ENCODE data around the gene MRPL52.

Gene MRPL52

GRCh38 chr14:22865424-22866405 lies 36.0 kb downstream of the MRPL52 start (continued):
- 0 out of 2 replicates have a peak, but pooled peaks have one; percentile 28 for TF ChIP-seq ZNF692 (tag by site-specific recombination; IDR thresholded peaks at IDR 0.05)
- TF ChIP-seq ZNF664 (tag by site-specific recombination; IDR thresholded peaks at IDR 0.05): peak; percentile 89
- no peak for TF ChIP-seq ZBTB48 (tag by site-specific recombination; IDR thresholded peaks at IDR 0.05)
- TF ChIP-seq ZXDB (tag by site-specific recombination; IDR thresholded peaks at IDR 0.05): 0 out of 2 replicates have a peak, but pooled peaks have one; percentile 18
- TF ChIP-seq ZNF335 (tag by site-specific recombination; conservative IDR thresholded peaks at IDR 0.05): peak; percentile 23

GRCh38 chr14:22866874-22867273 lies 37.2 kb downstream of the MRPL52 start:
- ChIA-PET POLR2A (no interaction called here), CTCF (interaction anchor here (0.6 to 1.6 kb wide), 6 partner anchors 14 to 320 kb away, joined by 3 to 5 read pairs (median 4); partner anchors contain the start of gene REM2)
- no peaks in the 10 kb centered on the region for H3K36me3 ChIP-seq (ENCODE audit: control insufficient read depth in 2 of 2, insufficient read depth in 1 of 2, low read length in 2 of 2)
- H3K4me1 ChIP-seq (ENCODE audit: control insufficient read depth, insufficient read depth, low read length): peaks cover 6% of the 10 kb centered on the region
- no peaks in the 10 kb centered on the region for H3K9me3 ChIP-seq (ENCODE audit: control insufficient read depth, insufficient read depth, low read depth, low read length)
- TF ChIP-seq ZNF121 (tag by site-specific recombination; IDR thresholded peaks at IDR 0.05) (peak; percentile 57; the same call in 1 of the 2 replicates), ZNF138 (tag by site-specific recombination; IDR thresholded peaks at IDR 0.05; ENCODE audit: borderline replicate concordance) (no peak)
- H3K27ac ChIP-seq (ENCODE audit: extremely low read depth, low read depth, low read length): no peak overlapping the region
- H3K4me3 ChIP-seq (ENCODE audit: low read depth, low read length): no peak overlapping the region

GRCh38 chr14:22870811-22871223 lies 41.1 kb downstream of the MRPL52 start:
- peaks cover 0 to 20% of the 10 kb centered on the region in 2 experiments; a peak in 1 of 3 replicates for H3K36me3 ChIP-seq (ENCODE audit: control insufficient read depth in 2 of 2, insufficient read depth in 1 of 2, low read length in 2 of 2)
- peak overlapping the region; percentile 87 for H3K27ac ChIP-seq (ENCODE audit: extremely low read depth, low read depth, low read length)
- H3K4me1 ChIP-seq (ENCODE audit: control insufficient read depth, insufficient read depth, low read length): peaks cover 9% of the 10 kb centered on the region
- ChIA-PET POLR2A (interaction anchor here (0.6 to 1.8 kb wide), 7 partner anchors 8 to 104 kb away, joined by 3 to 7 read pairs (median 4); partner anchors contain the start of genes OXA1L and REM2), CTCF (interaction anchor here (0.6 to 4.5 kb wide), 9 partner anchors 9 to 1855 kb away, joined by 3 to 55 read pairs (median 4); partner anchors contain the start of gene REM2)
- H3K4me3 ChIP-seq (ENCODE audit: low read depth, low read length): peak overlapping the region; percentile 15
- H3K9me3 ChIP-seq (ENCODE audit: control insufficient read depth, insufficient read depth, low read depth, low read length): no peaks in the 10 kb centered on the region
- TF ChIP-seq ZNF202 (tag by site-specific recombination; IDR thresholded peaks at IDR 0.05; ENCODE audit: borderline replicate concordance) (no peak), ZNF16 (tag by site-specific recombination; IDR thresholded peaks at IDR 0.05; ENCODE audit: low read depth) (no peak), ZNF777 (tag by site-specific recombination; IDR thresholded peaks at IDR 0.05; ENCODE audit: borderline replicate concordance) (no peak), ZNF549 (tag by site-specific recombination; IDR thresholded peaks at IDR 0.05) (no peak), ZNF133 (tag by site-specific recombination; IDR thresholded peaks at IDR 0.05) (no peak), ZNF830 (tag by site-specific recombination; IDR thresholded peaks at IDR 0.05; ENCODE audit: low read depth) (no peak), KLF10 (tag by site-specific recombination; IDR thresholded peaks at IDR 0.05) (no peak), ZNF335 (tag by site-specific recombination; conservative IDR thresholded peaks at IDR 0.05) (no peak), ZBTB10 (tag by site-specific recombination; IDR thresholded peaks at IDR 0.05) (no peak), ZNF571 (tag by site-specific recombination; IDR thresholded peaks at IDR 0.05) (no peak), ZBTB11 (tag by site-specific recombination; conservative IDR thresholded peaks at IDR 0.05; ENCODE audit: low read depth) (peak; percentile 51; the same call in 1 of the 2 replicates), ZNF37A (tag by site-specific recombination; IDR thresholded peaks at IDR 0.05) (no peak), INSM2 (tag by site-specific recombination; IDR thresholded peaks at IDR 0.05) (no peak), YY1 (tag by site-specific recombination; IDR thresholded peaks at IDR 0.05) (no peak), GLIS2 (tag by site-specific recombination; IDR thresholded peaks at IDR 0.05) (no peak), ZNF654 (tag by site-specific recombination; IDR thresholded peaks at IDR 0.05; ENCODE audit: low read depth) (no peak)
